Posterior vena cava (tissue), 2 donors: ENCODE measurements around the gene SEC14L5. TPM values are rescaled to one million over a fixed set of nuclear protein-coding genes. Genes with fewer than 3 reads are reported as not detected.
A peak's percentile ranks its signal among the peaks of the same experiment; 100 is the strongest.
"Not testable (repeated sequence)": the region's sequence is repeated elsewhere in the genome, so short reads cannot be mapped to it uniquely, and the experiment has no call there.

ENCODE experiments used
- DNase-seq: peaks from one replicate; pipeline ENCODE4 v3.0.0-alpha.2; 2020; ENCODE audit warnings: low spot score
- intact Hi-C, 2 donors: fragments of 100-400 bp; cut with DNase I; formaldehyde crosslinking; loops; one replicate each; pipeline versions ENCODE4 v1.14.1 to v1.14.2; 2022 to 2023
- total RNA-seq, 2 donors: library from RNA; stranded (reverse); fragmentation: NEBNext Ultra II Directional; extraction: Animal tissue kit (Norgen Biotek cat#: 25700); gene quantifications; one replicate each; pipeline ENCODE4 v1.2.1, GENCODE V29; 2021
- donor health status: DM: yes; HTN: yes; CAD: no.
- donor health status: DM: yes; HTN: yes; CAD: no.

SEC14L5 gene
- total RNA-seq, 2 donors from 2014 or later, result 0.86 to 1.1 TPM

DNA sequence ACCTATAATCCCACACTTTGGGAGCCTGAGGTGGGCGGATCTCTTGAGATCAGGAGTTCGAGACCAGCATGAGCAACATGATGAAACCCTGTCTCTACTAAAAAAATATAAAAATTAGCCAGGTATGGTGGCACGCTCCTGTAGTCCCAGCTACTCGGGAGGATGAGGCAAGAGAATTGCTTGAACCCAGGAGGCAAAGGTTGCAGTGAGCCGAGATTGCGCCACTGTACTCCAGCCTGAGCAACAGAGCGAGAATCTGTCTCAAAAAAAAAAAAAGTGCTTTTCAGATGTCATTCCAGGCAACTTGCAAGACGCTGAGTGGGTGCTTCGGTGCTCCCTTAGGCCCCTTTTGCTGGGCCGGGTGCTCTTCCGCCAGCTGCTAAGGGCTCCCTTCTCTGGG lies 86.5 kb downstream of the SEC14L5 start:
- intact Hi-C loops, result not testable (repeated sequence)
- peak; percentile 11 for DNase-seq

DNA sequence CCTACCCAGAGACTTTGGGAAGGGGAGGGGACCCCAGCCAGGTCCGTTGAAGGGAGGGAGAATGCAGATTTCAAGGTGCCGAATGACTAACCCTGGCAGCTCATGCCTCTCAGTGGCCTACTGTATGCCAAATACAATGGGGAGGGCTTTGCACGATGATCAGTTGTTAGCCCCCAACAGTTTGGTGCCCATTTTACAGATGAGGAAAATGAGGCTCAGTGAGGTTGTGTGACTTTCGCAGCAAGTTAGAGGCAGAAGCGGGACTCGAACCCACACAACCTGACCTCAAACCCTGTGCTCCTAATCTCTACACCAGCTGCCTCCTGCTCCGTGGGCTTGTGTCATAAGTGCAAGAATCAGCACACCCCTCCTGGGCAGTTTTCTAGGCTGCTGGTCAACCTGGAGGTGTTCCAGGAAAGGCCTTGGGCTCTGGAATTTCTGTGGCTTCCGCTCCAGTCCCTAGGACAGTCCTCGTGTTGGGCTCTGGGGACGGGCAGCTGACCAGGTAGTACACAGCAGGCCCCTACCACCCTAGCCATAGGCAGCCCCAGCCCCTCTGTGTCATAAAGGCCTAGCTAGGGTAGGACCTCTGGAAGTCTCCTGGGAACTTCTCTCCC lies 87.5 kb downstream of the SEC14L5 start:
- peak; percentile 46 for DNase-seq
- intact Hi-C loops, result no loop called here

DNA sequence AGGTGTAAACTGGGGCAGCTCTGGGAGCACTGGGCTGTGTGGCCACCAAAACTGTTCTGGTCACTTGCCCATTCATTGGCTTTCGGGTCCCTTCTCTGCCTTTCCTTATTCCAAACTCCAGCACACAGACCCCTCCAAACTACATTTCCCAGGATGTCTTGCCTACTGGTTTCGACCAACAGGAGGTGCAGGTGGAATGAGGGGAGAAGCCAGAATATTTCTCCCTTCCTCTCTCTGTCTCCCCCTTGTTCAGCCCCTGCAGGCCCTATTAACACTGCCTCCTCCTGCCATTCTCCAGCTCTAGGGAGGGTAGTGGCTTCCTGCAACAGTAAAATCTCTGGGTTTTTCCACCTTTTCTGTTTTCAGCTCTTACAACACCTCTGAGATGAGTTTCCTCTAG lies 88.8 kb downstream of the SEC14L5 start:
- DNase-seq, result no peak
- intact Hi-C loops, result no loop called here

DNA sequence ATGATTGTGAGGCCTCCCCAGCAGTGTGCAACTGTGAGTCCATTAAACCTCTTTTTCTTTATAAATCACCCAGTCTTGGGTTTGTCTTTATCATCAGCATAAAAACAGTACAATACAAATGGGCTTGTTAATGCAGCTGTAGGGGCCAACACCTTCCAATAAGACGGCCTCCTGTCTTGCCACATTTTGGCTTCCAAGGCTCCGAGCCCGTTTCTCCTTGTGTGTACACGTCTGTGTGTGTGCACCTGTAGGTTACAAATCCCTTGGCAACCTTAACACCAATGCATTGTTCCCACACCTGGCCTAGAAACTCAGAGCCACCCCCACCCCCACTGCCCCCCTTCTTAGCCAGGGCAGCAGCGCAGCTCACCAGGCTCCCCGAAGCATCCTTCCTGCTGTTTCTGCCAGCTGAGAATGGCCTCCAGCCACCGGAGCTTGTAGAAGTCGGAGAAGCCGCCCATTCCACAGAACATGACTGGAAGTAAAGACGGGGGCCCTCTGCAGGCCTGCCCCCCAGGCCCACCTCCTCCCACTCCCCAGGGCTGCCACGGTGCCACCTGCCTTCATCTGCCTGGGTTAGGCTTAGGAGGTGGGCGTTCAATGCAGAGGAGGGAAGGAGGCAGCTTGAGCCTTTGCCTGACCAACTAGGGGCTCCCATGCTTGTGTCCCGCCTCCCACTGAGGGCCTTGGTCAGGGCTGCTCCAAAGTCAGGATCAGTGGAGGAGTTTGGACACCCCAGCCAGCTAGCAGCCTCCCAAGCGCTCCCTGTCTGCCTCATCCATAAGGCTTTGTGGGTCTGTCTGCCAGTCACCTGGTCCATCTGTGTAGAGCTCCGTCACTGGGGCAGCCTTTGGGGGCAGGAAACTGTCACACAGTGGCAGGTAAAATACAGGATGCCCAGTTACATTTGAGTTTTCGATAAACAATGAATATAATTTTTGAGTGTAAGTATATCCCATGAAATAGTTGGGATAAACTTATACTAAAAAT lies 97.0 kb downstream of the SEC14L5 start:
- DNase-seq, result peak; percentile 65
- intact Hi-C loops, result no loop called here

DNA sequence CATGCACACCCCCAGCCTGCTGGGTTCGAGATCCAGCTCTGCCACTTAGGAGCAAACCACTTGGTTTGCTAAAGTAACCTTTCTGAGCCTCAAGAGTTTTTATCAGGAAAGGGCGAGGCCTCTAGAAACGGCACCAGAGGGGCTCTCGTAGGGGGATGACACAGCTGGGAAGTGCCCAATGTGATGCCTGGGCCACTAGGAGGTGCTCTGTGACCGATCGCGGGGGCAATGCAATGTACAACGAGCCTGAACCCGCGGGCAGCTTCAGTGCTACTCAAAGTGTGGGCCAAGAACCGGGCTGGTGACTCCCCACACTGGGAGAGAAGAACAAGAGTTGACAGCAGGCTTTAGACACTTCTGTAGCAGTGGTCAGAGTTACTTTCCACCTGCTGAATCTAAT lies 98.2 kb downstream of the SEC14L5 start:
- intact Hi-C loops, result no loop called here

DNA sequence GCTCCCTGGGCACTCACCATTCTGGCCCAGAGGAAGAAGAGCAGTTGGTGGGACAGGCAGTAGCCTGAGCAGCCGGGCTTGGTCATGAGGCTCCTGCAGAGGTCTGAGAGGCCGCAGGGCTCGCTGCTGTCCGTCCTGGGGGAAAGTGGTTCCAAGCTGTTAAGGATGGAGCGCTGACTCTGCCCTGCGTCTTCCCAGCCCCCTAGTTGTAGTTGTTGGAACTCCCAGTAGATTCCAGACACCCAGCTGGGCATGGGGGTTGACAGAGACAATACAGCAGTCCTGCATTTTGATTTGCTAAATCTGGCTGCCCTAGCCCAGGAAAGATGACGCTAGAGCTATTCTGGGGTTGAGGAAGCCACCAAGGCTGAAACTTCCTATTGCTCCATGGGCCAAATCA lies 100.3 kb downstream of the SEC14L5 start:
- intact Hi-C loops, result no loop called here
- DNase-seq, result peak; percentile 67

More for the DNA sequence above, 98.2 kb downstream of the SEC14L5 start:
- peak; percentile 72 for DNase-seq

DNA sequence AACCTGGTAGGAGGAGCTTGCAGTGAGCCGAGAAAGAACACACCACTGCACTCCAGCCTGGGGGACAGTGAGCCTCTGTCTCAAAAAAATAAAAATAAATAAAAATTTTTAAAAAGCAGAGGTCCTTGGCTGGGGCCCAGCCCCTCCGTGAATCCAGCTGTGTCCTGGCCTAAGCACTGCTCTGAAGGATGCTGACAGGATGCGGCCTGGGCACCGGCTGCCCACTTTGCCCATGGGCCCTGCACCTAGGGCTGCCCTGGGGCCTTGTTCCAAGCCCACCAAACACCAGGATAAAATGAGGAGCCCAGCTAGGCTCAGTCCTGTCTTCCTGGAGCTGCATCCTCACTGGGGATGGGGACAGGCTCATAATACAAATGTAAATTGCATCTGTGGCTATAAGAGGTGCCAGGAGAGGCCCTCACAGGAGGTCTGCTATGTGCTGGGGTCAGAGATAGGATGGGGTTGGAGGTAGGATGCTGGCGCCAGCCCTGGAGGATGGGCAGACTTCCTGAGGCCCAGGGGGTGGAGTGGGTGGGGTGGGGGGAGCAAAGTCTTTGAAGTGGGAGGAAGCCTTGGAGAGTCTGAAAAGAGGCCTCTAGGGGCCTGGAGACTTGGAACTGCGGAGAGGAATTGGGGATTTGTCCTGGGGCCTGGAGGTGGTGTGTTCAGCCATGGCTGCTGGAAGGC lies 101.4 kb downstream of the SEC14L5 start:
- intact Hi-C loops, result no loop called here
- DNase-seq, result peak; percentile 36

DNA sequence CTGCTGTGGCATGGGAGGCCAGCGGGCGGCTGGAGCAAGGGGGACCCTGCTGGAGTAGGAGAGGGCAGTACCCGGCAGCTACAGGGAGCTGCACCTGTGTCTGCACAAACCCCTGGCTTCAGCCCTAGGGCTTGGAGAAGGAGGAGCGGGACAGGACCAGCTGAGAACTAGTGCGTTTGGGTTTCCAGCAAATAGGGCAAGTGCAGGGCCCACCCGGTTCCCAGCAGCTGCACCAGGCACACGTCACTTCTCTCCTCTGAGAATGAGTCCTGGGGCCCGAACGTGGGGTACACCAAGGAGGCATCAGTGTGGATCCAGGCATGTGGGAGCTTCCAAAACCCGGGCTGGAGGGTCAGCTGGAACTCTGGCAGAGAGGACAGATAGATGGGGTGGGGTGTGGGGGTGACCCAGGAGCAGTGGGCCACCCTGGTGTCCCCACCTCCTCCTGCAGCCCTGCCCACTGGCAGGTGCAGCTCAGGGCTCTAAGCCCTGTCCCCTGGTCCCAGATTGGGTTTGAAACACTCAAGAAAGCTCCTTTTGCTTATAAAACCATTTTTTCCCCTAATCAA lies 102.0 kb downstream of the SEC14L5 start:
- DNase-seq, result peak; percentile 47
- intact Hi-C loops, result no loop called here

DNA sequence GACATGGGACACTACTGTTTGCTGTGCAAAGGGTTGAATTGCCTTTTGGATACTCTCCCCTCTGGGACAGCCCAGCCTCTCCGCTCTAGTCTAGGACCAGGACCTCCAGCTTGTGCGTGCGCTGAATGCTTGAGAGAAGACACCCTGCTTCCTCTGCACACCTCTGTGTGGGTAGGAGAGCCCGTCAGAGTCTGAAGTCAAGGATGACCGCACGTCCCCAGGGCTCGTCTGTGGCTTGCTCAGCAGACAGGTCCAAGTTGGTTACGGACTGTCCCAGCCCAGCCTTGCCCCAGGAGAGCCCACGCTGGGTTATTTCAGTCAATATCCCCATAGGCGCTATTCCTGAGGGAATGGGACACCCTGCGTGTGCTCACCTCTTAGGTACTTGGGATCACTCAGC lies 103.9 kb downstream of the SEC14L5 start:
- no peak for DNase-seq
- intact Hi-C loops, result no loop called here

DNA sequence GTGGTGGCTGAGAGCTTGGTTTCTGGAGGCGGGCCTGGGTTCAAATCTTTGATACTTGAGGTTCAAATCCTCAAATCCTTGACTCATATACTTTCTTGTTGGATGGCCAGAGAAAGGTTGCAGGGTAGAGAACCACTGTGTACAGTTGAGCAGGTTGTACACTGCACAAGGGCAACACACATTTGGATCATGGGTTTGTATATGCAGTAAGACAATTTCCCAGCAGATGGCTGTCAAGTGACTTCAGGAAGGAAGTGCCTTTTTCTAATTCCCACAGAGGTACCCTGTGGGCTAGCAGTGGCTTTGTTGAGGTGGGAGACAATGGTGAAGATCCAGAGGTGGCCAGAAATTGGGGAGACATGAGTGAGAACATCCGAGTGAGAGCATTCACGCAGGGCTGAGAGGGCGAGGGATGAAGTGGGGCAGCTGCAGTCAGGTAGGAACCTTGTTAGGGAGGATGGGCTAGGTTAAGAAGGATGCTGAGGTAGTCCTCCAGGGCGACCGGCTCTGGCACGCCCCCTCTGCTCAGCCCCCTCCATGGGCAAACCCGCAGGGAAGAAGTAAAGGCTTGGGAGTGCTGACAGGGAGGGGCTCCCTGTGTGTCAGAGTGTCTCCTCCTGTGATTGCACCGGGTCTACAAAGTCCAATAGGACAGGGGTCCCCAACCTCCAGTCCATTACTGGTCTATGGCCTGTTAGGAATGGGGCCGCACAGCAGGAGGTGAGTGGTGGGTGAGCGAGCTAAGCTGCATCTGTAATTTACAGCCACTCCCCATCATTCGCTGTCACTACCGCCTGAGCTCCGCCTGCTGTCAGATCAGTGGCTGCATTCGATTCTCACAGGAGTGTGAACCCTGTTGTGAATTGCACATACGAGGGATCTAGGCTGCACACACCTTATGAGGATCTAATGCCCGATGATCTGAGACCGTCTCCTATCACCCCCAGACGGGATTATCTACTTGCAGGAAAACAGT lies 104.9 kb downstream of the SEC14L5 start:
- peak; percentile 58 for DNase-seq
- intact Hi-C loops, result no loop called here

DNA sequence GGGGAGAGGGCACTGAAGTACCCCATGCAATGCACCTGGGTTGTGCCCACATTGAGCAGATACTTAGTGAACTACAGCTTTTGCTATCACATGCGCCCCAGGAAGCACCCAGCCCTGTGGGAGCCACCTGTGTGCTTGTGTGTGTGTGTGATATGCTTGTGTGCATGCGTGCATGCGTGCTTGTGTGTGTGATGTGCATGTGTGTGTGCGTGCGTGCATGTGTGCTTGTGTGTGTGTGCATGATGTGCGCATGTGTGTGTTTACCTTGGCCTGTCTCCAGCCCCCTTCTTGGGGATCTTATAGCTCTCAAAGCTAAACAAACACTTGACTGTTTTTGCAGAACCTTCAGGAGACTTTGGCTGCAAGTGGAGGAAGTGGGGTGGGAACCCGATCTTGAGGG lies 106.8 kb downstream of the SEC14L5 start:
- peak; percentile 76 for DNase-seq
- intact Hi-C loops, result loop anchor here in 1 of 2 donors (5.0 kb wide), 1 partner anchor 88 kb away; no protein-coding TSS in a partner anchor

DNA sequence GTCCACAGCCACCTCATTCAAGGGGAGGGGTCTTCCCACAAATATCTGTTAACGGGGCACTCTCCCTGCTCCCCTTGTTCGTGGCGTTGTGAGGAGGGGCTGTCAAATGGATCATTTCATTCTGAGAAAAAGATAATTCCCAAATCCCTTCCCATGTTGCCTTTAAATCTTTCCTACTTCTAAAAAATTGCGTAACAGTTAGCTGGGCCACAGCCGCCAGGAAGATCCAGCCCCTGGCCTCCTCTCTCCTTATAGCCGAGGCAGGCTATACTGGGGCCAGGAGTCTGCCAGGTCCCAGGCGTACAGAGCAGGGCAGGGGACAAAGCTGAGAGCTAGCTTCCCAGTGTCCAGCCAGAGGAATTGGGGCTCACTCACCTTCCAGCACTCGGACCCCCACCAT lies 107.2 kb downstream of the SEC14L5 start:
- DNase-seq, result peak; percentile 70
- intact Hi-C loops, result loop anchor here in 1 of 2 donors (5.0 kb wide), 1 partner anchor 88 kb away; no protein-coding TSS in a partner anchor

DNA sequence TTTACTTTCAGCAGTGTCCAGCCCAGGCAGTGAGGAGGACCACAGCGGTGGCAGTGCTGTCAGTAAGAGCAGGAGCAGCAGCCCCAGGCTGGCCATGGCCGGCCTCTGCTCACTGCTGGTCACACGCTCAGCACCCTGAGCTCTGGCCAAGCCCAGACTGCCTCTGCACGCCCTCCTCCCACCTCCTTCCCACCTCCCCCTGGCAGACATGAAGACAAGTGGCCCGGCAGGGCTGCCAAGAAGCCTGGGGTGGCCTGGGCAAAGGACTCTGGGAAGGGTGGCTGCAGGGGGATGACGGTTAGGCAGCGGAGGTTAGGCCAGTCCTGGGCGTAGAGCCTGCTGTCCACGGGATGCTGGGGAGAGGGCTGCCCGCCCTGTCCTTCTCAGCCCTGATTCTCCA lies 107.7 kb downstream of the SEC14L5 start, which contains the start of gene C16orf89:
Gene C16orf89, minus strand, starts transcription at position 144 of the 400 bp plus-strand sequence. Its CDS starts 48 bp downstream, at position 96.
- peak; percentile 83 for DNase-seq
- intact Hi-C loops, result loop anchor here in 1 of 2 donors (5.0 kb wide), 1 partner anchor 89 kb away; no protein-coding TSS in a partner anchor

DNA sequence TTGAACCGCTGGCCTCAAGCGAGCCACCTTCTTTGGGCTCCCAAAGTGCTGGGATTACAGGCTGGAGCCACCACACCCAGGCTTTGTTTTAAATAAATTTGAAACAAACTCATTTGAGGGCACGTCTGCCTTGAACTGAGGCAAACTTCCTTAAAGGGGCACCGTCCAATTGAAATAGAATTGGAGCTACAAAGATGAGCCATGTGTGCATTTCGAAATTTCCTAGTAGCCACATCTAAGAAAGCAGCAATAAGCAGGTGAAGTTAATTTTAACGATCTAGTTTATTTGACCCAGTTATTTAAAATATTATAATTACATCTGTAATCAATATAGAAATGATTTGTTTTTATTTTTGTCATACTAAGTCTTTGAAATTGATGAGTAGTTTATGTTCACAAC lies 108.4 kb downstream of the SEC14L5 start:
- DNase-seq, result peak; percentile 58
- intact Hi-C loops, result loop anchor here in 1 of 2 donors (5.0 kb wide), 1 partner anchor 89 kb away; no protein-coding TSS in a partner anchor
